Heart left ventricle (tissue), 16 donors: ENCODE measurements around the gene PNRC1. TPM values are rescaled to one million over a fixed set of nuclear protein-coding genes. Genes with fewer than 3 reads are reported as not detected.

Experiments used
- ATAC-seq, 4 donors: fragments of 200-7000 bp; cut with Tn5 transposase; one replicate each; pipeline ENCODE4 v1.9.1; 2020 to 2022; ENCODE audit warnings: moderate library complexity in 4 of 4, mild to moderate bottlenecking in 3 of 4, moderate number of reproducible peaks in 1 of 4
- DNase-seq, 5 donors: peaks; one replicate each; pipeline ENCODE4 v3.0.0-alpha.2; 2020
- H3K27ac ChIP-seq, 12 donors: fragments of 200-600 bp; sonication (generic) in 4 of 12; one replicate each; pipeline versions ENCODE4 v1.5.0 to v1.8.0; 2016 to 2022; ENCODE audit warnings: mild to moderate bottlenecking in 2 of 12
- H3K27me3 ChIP-seq, 9 donors: fragments of 200-600 bp; sonication (generic) in 2 of 9; one replicate each; pipeline versions ENCODE4 v1.5.1 to v1.8.0; 2016 to 2022; ENCODE audit warnings: mild to moderate bottlenecking in 3 of 9
- H3K36me3 ChIP-seq, 9 donors: fragments of 200-600 bp; sonication (generic) in 2 of 9; one replicate each; pipeline versions ENCODE4 v1.5.0 to v1.8.0; 2018 to 2022; ENCODE audit warnings: mild to moderate bottlenecking in 2 of 9
- H3K4me1 ChIP-seq, 12 donors: fragments of 200-600 bp; sonication (generic) in 4 of 12; one replicate each; pipeline versions ENCODE4 v1.5.0 to v1.8.0; 2016 to 2022; ENCODE audit warnings: mild to moderate bottlenecking in 3 of 12
- H3K4me3 ChIP-seq, 12 donors: fragments of 200-600 bp; sonication (generic) in 4 of 12; one replicate each; pipeline versions ENCODE4 v1.5.0 to v1.8.0; 2017 to 2022; ENCODE audit warnings: mild to moderate bottlenecking in 9 of 12, moderate library complexity in 4 of 12
- H3K9me3 ChIP-seq, 12 donors: fragments of 200-600 bp; sonication (generic) in 4 of 12; one replicate each; pipeline versions ENCODE4 v1.5.0 to v1.8.0; 2016 to 2022; ENCODE audit warnings: mild to moderate bottlenecking in 1 of 12
- POLR2A ChIP-seq, 2 donors: fragments of 450-650 bp; IDR thresholded peaks; one replicate each; pipeline ENCODE4 v1.6.1; 2017; ENCODE audit warnings: antibody characterized with exemption in 2 of 2, mild to moderate bottlenecking in 2 of 2, moderate library complexity in 2 of 2
- WGBS, 4 donors: extraction: QIAGEN DNeasy Blood & Tissue Kit in 2 of 4; methylation state at CpG; one replicate each; pipeline versions ENCODE4 v1.1.5 to v1.1.7; 2013 to 2018; 5-methylcytosine and 5-hydroxymethylcytosine counted together
- intact Hi-C, 10 donors: fragments of 100-400 bp; cut with DNase I; formaldehyde crosslinking; loops; one replicate each; pipeline versions ENCODE4 v1.11.1 to v1.14.2; 2022
- polyA plus RNA-seq, 2 donors: library from polyadenylated mRNA; stranded (reverse); fragments of 200-250 nt; gene quantifications; one replicate each; pipeline ENCODE4 v1.2.3, GENCODE V29; 2013
- total RNA-seq, 9 donors: library from RNA; depleted of rRNA in 2 of 9; stranded (reverse); fragments of >200 nt in 2 of 9; fragmentation: NEBNext Ultra II Directional in 3 of 9; extraction: Animal tissue kit (Norgen Biotek cat#: 25700) in 3 of 9; gene quantifications; one replicate each; pipeline versions ENCODE4 v1.1.0 to v1.2.4, GENCODE V29; 2016 to 2023
- TF ChIP-seq, protein P1 (sequence below), 12 donors: fragments of 200-600 bp; sonication (generic) in 4 of 12; IDR thresholded peaks; one replicate each; pipeline versions ENCODE4 v1.5.0 to v1.8.0; 2018 to 2022; ENCODE audit warnings: antibody characterized with exemption in 12 of 12, mild to moderate bottlenecking in 5 of 12
- donor health status: ischemic (EF 13 %, LVEDD 7.1; RV severe dilation, severe dysfunction).
- donor health status: healthy with polysubstance abuse.
- donor health status: DM: no; HTN: yes; CAD: no.
- donor health status: DM: no; HTN: no; CAD: no.
- donor health status: ischemic (EF 25% LVEDD 6.9; RV normal size, moderate dysfunction).
- donor health status: ischemic (EF 25% LVEDD 5.7; RV mildly dilated, moderate dysfunction).
- donor health status: healthy.
- donor health status: DM: yes; HTN: yes; CAD: no.
- donor health status: ischemic (EF 35%, LVEDD 5.7; RV mildly dilated, moderate dysfunction).
- donor health status: nonischemic (EF 11% LVEDD 7.7; RV severe dilation, severe dysfunction).
- donor health status: DM: yes; HTN: yes; CAD: no.
- donor health status: PGD.
- donor health status: ischemic (EF 29% LVEDD 5.4; RV normal size, mild dysfunction).
- donor health status: nonischemic (EF 23%, LVEDD 6.1; RV moderate dilation, normal function).

The PNRC1 gene
- total and polyA plus RNA-seq, 11 donors, result 46.1 to 280 (median 183) TPM

DNA sequence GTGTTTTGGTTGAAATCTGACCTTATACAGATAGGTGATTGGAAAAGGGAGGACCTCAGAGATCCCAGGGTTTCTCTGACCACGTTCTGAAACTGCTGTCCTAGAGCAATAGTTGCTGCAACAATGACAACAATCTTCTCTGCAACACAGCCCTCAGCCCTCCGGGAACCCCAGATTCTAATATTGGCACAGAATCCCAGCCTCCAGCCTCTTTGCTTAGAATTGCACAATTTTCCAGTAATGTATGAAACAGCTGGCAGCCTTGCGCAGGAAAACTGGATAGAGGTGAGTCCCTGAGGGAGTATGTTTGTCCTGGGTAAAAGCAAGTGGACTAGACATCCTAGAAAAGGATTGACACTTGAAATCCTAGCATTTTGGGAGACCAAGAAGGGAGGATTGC is 30.4 kb upstream of the PNRC1 start:
- TF ChIP-seq, protein P1, sequence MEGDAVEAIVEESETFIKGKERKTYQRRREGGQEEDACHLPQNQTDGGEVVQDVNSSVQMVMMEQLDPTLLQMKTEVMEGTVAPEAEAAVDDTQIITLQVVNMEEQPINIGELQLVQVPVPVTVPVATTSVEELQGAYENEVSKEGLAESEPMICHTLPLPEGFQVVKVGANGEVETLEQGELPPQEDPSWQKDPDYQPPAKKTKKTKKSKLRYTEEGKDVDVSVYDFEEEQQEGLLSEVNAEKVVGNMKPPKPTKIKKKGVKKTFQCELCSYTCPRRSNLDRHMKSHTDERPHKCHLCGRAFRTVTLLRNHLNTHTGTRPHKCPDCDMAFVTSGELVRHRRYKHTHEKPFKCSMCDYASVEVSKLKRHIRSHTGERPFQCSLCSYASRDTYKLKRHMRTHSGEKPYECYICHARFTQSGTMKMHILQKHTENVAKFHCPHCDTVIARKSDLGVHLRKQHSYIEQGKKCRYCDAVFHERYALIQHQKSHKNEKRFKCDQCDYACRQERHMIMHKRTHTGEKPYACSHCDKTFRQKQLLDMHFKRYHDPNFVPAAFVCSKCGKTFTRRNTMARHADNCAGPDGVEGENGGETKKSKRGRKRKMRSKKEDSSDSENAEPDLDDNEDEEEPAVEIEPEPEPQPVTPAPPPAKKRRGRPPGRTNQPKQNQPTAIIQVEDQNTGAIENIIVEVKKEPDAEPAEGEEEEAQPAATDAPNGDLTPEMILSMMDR (IDR thresholded peaks at IDR 0.05), result no peak
- no peak for TF ChIP-seq POLR2A (IDR thresholded peaks at IDR 0.05)
- intact Hi-C loops, result no loop called here
- H3K36me3 ChIP-seq, result no peaks in the 10 kb centered on the region
- peaks cover 0 to 51% (median 5%) of the 10 kb centered on the region in 12 donors for H3K4me1 ChIP-seq
- no peak overlapping the region for H3K4me3 ChIP-seq
- H3K27me3 ChIP-seq, result no peaks in the 10 kb centered on the region
- WGBS, 4 donors, result 32 to 50% (median 44%) methylated on average over 3 of the region's 3 CpGs
- H3K9me3 ChIP-seq, result no peaks in the 10 kb centered on the region
- DNase-seq (peak in 3 of 5 donors; percentile 30 to 66 (median 50)), ATAC-seq (peak; percentile 59 to 85 (median 72))
- peak overlapping the region in 1 of 12 donors; percentile 9 for H3K27ac ChIP-seq

- intact Hi-C loops, result no loop called here
- Histone ChIP-seq H3K4me3 (no peak overlapping the region), H3K4me1 (peaks cover 0 to 45% (median 4%) of the 10 kb centered on the region in 12 donors), H3K27me3 (no peaks in the 10 kb centered on the region), H3K36me3 (no peaks in the 10 kb centered on the region), H3K27ac (no peak overlapping the region), H3K9me3 (no peaks in the 10 kb centered on the region)
- ATAC-seq (no peak), DNase-seq (no peak)
- TF ChIP-seq, protein P1 (IDR thresholded peaks at IDR 0.05), result no peak
- TF ChIP-seq POLR2A (IDR thresholded peaks at IDR 0.05), result no peak
- WGBS, 4 donors, result 68 to 86% (median 81%) methylated on average over 3 of the region's 3 CpGs
Measured at GRCh38 chr6:89050697-89051096, 29.9 kb upstream of the PNRC1 start.

- no peak for ATAC-seq
- WGBS, 4 donors, result 75 to 88% (median 79%) methylated on average over 3 of the region's 3 CpGs
- Histone ChIP-seq H3K4me1 (peaks cover 0 to 40% (median 4%) of the 10 kb centered on the region in 12 donors), H3K36me3 (no peaks in the 10 kb centered on the region), H3K4me3 (no peak overlapping the region), H3K9me3 (no peaks in the 10 kb centered on the region), H3K27ac (no peak overlapping the region), H3K27me3 (no peaks in the 10 kb centered on the region)
- intact Hi-C loops, result no loop called here
- DNase-seq, result no peak
- TF ChIP-seq, protein P1 (IDR thresholded peaks at IDR 0.05), result no peak
- TF ChIP-seq POLR2A (IDR thresholded peaks at IDR 0.05), result no peak
Measured at GRCh38 chr6:89051676-89052075, 28.9 kb upstream of the PNRC1 start.

DNA sequence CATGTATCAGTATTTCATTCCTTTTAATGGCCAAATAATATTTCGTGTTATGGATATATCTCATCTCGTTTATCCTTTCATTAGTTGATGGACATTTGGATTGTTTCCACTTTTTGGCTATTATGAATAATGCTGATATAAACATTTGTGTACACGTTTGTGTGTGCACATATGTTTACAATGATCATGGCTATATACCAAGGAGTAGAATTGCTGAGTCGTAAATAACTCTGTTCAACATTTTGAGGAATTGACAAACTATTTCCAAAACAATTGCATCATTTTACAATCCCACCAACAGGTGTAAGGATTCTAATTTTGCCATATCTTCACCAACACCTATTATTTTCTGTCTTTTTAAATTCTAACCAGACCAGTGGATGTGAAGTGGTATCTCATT is 26.3 kb upstream of the PNRC1 start:
- DNase-seq (no peak), ATAC-seq (no peak)
- H3K4me1 ChIP-seq, result peaks cover 0 to 17% (median 3%) of the 10 kb centered on the region in 12 donors
- H3K36me3 ChIP-seq, result no peaks in the 10 kb centered on the region
- no peaks in the 10 kb centered on the region for H3K27me3 ChIP-seq
- WGBS, 4 donors, result 90 to 95% (median 95%) methylated on average over 4 of the region's 4 CpGs
- intact Hi-C loops, result no loop called here
- TF ChIP-seq, protein P1 (IDR thresholded peaks at IDR 0.05), result no peak
- no peaks in the 10 kb centered on the region for H3K9me3 ChIP-seq
- H3K27ac ChIP-seq, result no peak overlapping the region
- no peak overlapping the region for H3K4me3 ChIP-seq
